Thyroid gland (tissue), 4 donors: Measurements from ENCODE around the gene KRTAP1-1.

ENCODE experiments used
- POLR2A ChIP-seq, 2 donors: fragments of 450-650 bp; IDR thresholded peaks; one replicate each; pipeline ENCODE4 v1.6.1; 2017; ENCODE audit warnings: antibody characterized with exemption in 2 of 2, mild to moderate bottlenecking in 2 of 2, moderate library complexity in 1 of 2
- TF ChIP-seq, protein P1 (sequence below), 6 experiments: fragments of 200-600 bp in 3 of 6; fragments of 450-650 bp in 3 of 6; sonication (generic) in 3 of 6; IDR thresholded peaks; one replicate each; pipeline ENCODE4 v1.5.1; 2016 to 2019; ENCODE audit warnings: antibody characterized with exemption in 6 of 6, mild to moderate bottlenecking in 2 of 6, inconsistent platforms in 1 of 6, moderate library complexity in 1 of 6

DNA sequence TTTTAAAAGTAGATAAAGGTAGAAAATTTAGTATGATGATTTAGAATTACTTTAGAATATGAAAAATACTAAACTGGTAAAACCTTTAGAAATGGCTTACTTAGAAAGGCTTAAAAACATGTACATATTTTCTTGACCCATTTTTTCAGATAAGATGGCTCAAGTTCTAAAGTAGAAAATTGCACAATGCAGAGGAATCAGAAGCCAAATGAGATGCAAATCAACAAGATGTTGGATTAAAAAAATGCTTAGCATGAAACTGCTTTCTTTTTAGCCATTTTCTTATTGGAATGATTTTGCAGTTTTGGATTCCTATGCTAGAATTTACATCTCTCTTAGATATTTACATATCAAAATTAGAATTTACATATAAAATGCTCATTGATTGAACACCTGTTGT is 30.8 kb downstream of the KRTAP1-1 start:
- TF ChIP-seq, protein P1, sequence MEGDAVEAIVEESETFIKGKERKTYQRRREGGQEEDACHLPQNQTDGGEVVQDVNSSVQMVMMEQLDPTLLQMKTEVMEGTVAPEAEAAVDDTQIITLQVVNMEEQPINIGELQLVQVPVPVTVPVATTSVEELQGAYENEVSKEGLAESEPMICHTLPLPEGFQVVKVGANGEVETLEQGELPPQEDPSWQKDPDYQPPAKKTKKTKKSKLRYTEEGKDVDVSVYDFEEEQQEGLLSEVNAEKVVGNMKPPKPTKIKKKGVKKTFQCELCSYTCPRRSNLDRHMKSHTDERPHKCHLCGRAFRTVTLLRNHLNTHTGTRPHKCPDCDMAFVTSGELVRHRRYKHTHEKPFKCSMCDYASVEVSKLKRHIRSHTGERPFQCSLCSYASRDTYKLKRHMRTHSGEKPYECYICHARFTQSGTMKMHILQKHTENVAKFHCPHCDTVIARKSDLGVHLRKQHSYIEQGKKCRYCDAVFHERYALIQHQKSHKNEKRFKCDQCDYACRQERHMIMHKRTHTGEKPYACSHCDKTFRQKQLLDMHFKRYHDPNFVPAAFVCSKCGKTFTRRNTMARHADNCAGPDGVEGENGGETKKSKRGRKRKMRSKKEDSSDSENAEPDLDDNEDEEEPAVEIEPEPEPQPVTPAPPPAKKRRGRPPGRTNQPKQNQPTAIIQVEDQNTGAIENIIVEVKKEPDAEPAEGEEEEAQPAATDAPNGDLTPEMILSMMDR (IDR thresholded peaks at IDR 0.05), result no peak
- no peak for TF ChIP-seq POLR2A (IDR thresholded peaks at IDR 0.05)
